GM12878 (cell line): Measurements from ENCODE around the gene ATP2C2.
"Not testable (repeated sequence)": the region's sequence is repeated elsewhere in the genome, so short reads cannot be mapped to it uniquely, and the experiment has no call there.

Experiments used
- CBFB ChIP-seq: IDR thresholded peaks from 2 replicates; pipeline ENCODE4 v1.6.1; 2016; ENCODE audit warnings: antibody characterized with exemption, low read depth
- EP300 ChIP-seq, 2 experiments: fragments of 150-350 bp in 1 of 2; IDR thresholded peaks; 2 replicates each; pipeline ENCODE4 v1.6.1; 2011 to 2012; ENCODE audit warnings: low read depth in 2 of 2, low read length in 2 of 2, borderline replicate concordance in 1 of 2, improper control_type of control experiment in 1 of 2, inconsistent platforms in 1 of 2; ENCODE audit not compliant: control insufficient read depth in 1 of 2
- HCFC1 ChIP-seq: fragments of 150-350 bp; IDR thresholded peaks from 2 replicates; pipeline ENCODE4 v1.6.1; 2014; ENCODE audit warnings: low read length
- PKNOX1 ChIP-seq: fragments of 450-650 bp; IDR thresholded peaks from 2 replicates; pipeline ENCODE4 v1.6.1; 2016; ENCODE audit warnings: mild to moderate bottlenecking
- RBBP5 ChIP-seq: fragments of 200-600 bp; sonication (generic); conservative IDR thresholded peaks from 2 replicates; pipeline ENCODE4 v1.6.1; 2016
- SP1 ChIP-seq: IDR thresholded peaks from one replicate; pipeline ENCODE4 v1.6.1; 2011; ENCODE audit warnings: low read depth, low read length
- ZBTB40 ChIP-seq: fragments of 450-650 bp; IDR thresholded peaks from 2 replicates; pipeline ENCODE4 v1.6.1; 2016; ENCODE audit warnings: mild to moderate bottlenecking, moderate library complexity, borderline replicate concordance

- not testable (repeated sequence) for TF ChIP-seq HCFC1; EP300 (IDR thresholded peaks at IDR 0.05; ENCODE audit: borderline replicate concordance in 1 of 2, control insufficient read depth in 1 of 2, low read depth in 2 of 2, low read length in 2 of 2); PKNOX1; CBFB; ZBTB40; SP1; RBBP5
Observed at GRCh38 chr16:84343800-84344199, 24.5 kb upstream of the ATP2C2 start.
